Stimulated activated CD4-positive, alpha-beta T cell treated with anti-CD3 and anti-CD28 coated beads, Interleukin-4, amount 100 ng/mL, for 24 hours (primary cell): Measurements from ENCODE around the gene MYBPH.

Experiments
- DNase-seq: peaks from one replicate; pipeline ENCODE4 v3.0.0-alpha.2; 2020

Gene MYBPH

GRCh38 chr1:203146537-203146936 is 29.1 kb downstream of the MYBPH start:
- no peak for DNase-seq

DNA sequence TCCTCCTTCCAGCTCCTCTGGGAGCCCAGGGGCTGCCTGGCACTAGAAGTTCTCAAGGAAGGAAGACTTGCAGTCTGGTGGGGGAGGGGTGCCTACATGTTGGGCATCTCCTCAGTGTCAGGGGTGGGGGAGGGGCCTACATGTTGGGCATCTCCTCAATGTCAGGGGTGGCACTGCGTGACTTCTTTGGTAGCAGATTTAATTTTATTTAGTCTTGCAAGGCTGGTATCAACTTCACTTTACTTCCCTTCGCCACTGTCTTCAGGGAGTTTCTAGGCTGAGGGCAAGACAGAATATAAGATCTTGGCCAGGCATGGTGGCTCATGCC is 29.6 kb downstream of the MYBPH start:
- DNase-seq, result no peak

GRCh38 chr1:203145321-203146041 is 30.1 kb downstream of the MYBPH start:
- DNase-seq, result no peak

DNA sequence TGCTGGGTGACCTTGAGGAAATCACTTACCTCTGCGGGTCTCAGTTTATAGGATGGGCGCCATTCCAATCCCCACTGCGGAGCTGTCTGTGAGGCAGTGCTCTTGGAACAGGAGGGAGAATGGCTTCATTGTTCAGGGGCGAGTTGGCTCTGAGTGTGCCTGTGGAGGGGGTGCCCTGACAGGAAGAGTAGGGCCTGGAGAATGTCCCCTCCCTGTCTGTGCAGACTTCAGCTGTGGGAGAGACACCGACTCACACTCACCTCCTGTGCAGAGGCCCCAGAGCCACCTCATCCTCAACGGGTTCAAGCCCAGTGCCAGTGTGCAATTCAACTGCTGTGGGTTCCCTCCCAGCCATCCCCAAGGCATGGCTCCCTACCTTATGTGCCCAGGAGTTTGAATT is 31.0 kb downstream of the MYBPH start:
- DNase-seq, result no peak

- DNase-seq, result no peak
These were observed 32.0 kb downstream of the MYBPH start for GRCh38 chr1:203143641-203144040.

DNA sequence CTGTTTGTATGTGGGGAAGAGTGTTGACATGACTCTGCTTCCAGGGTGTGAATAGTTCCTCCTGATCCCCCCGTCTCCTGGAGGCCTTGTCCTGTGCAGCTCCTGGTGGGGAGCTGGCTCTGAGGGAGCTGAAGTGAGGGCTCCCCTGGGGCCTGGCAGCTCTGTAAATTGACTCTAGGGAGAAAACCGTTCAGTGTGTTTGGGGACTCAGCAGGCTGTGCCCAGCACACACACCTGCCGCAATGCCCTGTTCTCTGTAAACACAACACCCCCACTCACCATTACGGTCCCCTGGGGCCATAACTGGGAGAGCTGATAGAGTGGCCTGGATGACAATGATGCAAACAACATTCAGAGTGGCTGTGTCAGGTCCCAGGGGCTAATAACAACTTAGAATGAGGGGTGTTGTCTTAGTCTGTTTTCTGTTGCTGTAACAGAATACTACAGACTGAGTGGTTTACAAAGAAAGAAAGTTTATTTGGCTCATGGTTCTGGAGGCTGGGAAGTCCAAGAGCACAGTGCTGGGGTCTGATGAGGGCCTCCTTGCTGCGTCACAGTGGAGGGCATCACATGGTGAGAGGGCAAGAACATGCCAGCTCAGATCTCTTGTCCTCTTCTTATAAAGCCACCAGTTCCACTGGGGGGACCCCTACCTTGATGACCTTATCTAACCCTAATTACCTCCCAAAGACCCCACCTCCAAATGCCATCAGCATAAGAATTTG is 32.8 kb downstream of the MYBPH start:
- DNase-seq, result no peak

DNA sequence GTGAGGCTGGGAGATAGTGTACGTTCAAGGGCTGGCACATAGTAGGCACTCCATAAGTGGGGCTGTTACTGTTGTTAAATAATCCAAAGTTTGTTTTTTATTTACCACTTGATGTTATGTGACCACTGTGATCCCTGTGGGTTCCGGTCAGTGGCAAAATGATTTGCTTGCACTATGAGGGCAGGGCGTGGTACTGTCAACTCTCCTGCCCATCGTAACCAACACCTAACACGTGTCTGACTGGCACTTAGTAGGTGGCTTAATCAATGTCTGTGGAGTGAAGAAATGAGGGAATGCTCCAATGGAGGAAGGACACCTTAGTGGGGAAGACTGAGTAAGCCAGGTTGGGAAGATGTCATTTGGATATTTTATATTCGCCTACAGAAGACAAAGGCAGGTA is 33.5 kb downstream of the MYBPH start:
- DNase-seq, result no peak

DNA sequence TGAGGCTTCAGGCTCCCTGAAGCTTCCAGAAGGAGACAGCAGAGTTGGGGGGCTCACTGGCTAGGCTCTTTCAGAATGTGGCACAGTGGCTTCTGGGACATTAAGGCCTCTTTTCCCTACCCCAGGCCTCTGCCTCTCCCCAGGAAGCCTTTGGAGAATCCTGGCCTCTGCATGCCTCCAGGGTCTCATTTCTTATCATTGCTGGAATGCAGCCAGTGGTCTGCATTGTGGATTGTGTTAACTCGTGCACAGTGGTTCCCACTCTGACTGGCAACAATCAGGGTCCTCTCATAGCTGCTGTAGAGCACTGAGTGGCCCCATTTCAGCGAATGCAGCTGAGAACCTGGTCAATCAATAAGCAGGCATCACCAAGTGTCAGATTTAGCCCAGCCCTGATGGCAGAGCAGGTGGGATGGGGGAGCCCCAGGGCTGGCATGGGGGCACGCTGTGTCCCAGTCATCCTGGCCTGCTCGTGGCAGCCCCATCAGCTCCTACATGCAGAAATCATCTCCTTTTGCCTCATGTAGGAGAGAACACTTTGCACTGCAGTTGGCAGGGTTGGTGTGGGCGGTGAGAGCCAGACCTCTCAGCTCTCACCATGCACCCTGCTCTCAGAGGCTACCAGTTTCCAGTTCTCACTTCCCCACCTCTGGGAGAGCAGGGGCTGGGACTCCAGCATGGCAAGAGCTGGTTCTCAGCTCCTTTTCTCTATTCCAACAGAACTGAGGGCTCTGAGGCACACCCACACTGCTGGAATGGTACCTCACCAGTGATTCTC is 34.7 kb downstream of the MYBPH start:
- no peak for DNase-seq

GRCh38 chr1:203139976-203140475 is 35.6 kb downstream of the MYBPH start:
- no peak for DNase-seq

DNA sequence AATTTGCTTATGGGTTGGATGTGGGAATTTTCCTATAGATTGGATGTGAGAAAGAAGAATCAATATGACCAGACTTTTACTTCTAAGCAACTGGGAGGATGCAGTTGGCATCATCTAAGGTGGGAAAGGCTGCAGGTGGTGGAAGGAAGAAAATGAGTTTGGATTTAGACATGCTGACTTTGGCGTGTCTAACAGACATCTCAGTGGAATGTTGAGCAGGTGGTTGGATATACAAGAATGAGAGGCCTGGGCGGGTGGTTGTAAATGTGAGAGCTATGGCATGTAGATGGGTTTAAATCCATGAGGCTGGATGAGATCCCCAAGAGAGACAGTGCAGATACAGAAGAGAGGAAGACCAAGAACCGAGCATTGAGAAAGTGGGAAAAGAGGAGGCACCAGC is 37.6 kb downstream of the MYBPH start:
- DNase-seq, result no peak

GRCh38 chr1:203137324-203137723 is 38.3 kb downstream of the MYBPH start:
- no peak for DNase-seq

- DNase-seq, result no peak
These were observed 39.1 kb downstream of the MYBPH start for GRCh38 chr1:203136409-203137042.

DNA sequence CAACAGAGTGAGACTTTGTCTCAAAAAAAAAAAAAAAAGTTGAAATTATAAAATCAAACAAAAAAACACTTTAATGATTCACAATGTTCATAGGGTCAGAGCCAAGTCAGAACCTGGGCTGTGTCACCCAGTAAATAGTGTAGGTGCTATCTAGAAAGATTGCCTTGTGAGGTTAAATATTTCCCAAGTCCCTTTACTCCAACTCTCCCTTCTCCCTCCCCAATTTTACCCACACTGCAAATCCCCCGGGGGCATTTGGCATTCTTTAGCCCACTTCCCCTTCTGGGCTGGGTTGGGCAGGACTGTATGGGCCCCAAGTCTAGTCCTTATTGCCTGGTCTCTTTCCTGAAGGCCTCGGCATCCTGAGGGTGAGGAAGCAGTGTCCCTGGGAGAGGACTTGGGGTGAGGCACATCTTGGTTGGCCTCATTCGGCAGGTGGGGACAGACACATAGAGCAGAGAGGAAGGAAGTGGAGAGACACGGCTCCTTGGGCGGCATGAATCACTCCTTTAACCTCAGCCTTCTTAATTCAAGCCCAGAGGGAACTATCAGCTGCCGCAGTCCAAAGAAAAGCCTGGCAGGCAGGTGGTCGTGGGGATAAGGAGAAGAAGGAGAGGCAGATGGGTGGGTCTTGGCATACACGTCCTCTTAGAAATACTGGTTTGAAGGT is 39.9 kb downstream of the MYBPH start:
- DNase-seq, result no peak

DNA sequence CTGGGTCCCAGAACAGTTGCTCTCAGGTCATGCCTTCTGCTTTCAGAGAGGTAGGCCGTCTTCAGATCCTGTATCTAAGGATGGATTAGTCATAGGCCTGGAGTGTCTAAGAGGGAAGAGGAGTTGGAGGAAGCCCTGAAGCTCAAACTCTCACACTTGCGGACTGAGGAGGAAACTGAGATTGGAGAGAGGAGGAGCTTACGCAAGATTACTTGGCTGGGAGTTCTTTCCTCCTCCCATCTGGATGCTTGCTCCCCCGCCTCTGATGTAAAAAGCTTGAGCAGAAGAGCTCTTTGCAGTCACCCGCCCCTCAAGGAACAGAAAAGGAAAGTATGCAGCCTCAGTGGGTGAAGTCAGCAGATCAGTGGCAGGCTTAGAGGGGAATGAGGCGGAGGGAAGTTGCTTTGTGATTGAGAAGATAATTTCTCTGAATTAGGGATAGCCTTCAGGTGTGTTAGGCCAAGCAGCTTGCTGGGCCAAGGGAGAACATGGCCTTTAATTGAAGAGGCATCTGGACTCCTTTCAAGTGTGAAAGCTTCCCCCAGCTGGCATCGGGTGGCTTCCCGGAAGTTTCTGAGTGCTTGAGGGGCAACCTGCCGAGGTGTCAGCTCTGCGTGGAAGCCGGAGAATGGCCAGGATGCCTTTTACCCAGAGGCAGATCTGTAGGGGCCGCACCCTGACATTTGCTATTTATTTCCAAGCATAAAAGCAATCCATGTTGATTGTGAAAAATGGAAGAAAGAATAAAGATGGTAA is 41.5 kb downstream of the MYBPH start:
- DNase-seq, result no peak

GRCh38 chr1:203131548-203132200 is 44.0 kb downstream of the MYBPH start:
- DNase-seq, result no peak

- DNase-seq, result no peak
These were observed 45.2 kb downstream of the MYBPH start for GRCh38 chr1:203130358-203130985.

GRCh38 chr1:203129501-203130231 is 46.0 kb downstream of the MYBPH start:
- no peak for DNase-seq

DNA sequence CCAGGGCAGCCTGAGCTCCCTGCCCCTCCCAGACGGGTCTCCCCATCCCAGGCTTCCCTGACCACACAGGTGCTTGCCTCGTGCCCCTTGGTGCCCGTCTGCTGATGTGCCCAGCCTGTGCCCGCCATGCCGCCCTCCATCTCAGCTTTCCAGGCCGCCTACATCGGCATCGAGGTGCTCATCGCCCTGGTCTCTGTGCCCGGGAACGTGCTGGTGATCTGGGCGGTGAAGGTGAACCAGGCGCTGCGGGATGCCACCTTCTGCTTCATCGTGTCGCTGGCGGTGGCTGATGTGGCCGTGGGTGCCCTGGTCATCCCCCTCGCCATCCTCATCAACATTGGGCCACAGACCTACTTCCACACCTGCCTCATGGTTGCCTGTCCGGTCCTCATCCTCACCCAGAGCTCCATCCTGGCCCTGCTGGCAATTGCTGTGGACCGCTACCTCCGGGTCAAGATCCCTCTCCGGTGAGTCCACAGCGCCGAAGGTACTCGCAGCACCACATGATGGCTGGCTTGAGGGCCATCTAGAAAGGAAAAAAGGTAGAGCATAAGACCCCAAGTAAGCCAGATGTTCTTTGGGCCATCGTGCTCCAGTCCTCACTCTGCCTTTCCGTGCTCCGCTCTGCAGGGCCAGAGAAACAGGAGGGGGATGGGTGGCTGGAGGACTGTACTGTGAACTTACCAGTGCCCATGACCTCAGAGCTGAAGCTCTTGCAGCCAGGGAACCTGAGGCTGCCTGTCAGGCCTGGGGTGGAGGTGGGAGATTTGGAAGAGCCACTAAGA is 46.7 kb downstream of the MYBPH start:
- DNase-seq, result no peak

- no peak for DNase-seq
These were observed 47.3 kb downstream of the MYBPH start for GRCh38 chr1:203128431-203128715.
